Measurements from ENCODE around the gene PCDHGB1.
"Not testable (repeated sequence)": the region's sequence is repeated elsewhere in the genome, so short reads cannot be mapped to it uniquely, and the experiment has no call there.

Gene PCDHGB1

DNA sequence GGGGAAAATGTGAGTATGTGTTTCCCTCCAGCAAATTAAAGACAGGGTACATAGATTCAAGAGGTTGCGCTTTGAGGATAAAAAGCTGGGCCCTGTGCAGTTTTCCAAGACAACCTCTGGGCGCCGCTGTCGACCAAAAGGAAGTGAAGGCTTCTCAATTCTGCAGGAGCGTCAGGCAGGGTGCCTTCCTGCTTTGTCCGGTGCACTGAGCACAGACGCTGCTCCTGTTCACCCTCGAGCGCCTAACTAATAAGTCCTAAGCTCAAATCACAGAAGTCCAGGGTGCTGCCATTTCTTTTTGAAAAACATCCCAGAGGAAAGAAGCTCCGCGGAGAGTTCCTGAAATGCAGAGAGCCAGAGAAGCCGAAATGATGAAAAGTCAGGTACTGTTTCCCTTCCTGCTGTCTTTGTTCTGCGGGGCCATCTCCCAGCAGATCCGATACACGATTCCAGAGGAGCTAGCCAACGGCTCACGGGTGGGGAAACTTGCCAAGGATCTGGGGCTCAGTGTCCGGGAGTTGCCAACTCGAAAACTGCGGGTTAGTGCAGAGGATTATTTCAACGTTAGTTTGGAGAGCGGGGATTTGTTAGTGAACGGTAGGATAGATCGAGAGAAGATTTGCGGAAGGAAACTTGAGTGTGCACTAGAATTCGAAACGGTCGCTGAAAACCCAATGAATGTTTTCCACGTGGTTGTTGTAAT, at the start of gene PCDHGB1:
TSS of gene PCDHGB1 (plus strand) at position 183 of the 703 bp plus-strand sequence. CDS start at position 345, 162 bp downstream.
- DNase-seq (ENCODE audit: low read depth, low spot score): peak; percentile 39

DNA sequence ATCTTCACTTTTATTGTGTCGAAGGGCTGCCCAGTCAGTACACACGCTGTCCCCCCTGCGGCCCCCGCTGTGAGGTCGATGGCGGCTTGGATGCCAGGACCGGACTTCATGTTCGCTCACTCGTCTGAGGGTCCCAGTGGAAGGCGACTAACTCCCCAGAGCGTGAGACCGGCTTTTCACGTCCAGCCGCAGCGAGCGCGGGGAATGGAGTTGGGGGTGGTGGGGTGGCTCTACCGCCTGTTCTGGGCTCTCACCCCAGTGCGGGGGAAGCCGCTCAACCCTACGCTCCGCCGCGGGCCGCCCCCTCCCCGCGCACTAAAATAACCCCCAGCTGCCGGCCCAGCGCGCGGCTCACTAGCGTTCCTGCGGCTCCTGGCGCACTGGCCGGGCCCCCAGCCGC, 46.1 kb upstream of the PCDHGB1 start, which contains the start of gene SLC25A2:
TSS of gene SLC25A2 (minus strand) at position 294 of the 400 bp plus-strand sequence. CDS start at position 110, 184 bp downstream.
- no peak for DNase-seq (ENCODE audit: low read depth, low spot score)

DNA sequence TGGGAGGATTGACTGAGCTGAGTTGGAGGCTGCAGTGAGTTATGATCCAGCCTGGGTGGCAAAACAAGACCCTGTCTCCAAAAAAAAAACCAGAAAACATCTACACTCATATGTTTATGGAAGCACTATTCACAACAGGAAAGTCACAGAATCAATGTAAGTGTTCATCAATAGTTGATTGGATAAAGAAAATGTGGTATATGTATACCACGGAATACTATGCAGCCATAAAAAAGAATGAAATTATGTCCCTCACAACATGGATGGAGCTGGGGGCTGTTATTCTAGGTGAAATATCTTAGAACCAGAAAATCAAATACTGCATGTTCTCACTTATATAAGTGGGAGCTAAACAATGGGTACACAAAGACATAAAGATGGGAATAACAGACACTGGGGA, 43.3 kb upstream of the PCDHGB1 start:
- DNase-seq (ENCODE audit: low read depth, low spot score): no peak

DNA sequence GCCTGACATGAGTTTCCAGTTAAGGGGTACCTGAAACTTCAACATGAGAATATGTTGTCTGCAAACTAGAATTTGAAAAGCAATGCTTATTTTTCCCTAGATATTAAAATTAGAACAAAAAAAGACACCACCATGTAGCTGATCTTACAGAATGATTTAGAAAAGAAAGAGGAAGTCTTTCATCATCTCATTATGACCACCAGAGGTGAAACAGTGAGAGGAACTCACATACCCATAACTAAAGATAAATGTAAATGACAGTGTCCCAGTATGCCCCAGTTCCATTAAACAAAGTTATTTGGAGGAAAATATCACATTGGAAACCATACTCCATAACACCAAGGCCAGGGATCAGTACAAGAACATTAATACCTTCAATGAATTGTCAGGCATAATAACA, 36.2 kb upstream of the PCDHGB1 start:
- DNase-seq (ENCODE audit: low read depth, low spot score): no peak

DNA sequence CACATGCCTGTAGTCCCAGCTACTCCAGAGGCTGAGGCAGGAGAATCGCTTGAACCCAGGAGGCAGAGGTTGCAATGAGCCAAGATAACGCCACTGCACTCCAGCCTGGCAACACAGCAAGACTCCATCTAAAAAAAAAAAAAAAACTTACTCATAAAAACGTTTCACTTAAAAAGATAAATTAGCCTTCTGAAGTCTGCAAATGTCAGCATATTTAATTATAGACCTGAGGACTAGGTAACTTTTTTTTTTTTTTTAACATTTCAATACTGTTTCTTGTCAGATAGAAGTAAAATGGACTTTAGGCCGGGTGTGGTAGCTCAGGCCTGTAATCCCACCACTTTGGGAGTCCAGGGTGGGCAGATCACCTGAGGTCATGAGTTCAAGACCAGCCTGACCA, 32.9 kb upstream of the PCDHGB1 start:
- DNase-seq (ENCODE audit: low read depth, low spot score): not testable (repeated sequence)

DNA sequence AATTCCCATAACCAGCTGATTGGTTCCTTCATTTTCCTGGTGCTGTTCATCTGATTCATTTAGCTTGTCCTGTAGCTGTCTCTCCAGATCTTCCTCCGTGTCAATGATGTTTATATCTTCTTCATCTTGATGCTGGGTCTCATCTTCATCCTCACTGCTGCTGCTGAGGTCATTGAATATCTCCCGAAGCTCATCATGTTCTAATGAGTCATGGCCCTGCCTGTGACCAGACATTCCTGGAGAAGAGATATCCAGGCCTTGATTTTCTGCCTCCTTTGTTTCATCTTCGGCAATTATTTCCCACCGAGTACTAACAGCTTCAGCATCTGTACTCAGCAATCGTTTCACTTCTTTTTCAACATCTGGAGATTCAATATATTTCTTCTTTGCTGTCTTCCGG, 30.7 kb upstream of the PCDHGB1 start:
- no peak for DNase-seq (ENCODE audit: low read depth, low spot score)

DNA sequence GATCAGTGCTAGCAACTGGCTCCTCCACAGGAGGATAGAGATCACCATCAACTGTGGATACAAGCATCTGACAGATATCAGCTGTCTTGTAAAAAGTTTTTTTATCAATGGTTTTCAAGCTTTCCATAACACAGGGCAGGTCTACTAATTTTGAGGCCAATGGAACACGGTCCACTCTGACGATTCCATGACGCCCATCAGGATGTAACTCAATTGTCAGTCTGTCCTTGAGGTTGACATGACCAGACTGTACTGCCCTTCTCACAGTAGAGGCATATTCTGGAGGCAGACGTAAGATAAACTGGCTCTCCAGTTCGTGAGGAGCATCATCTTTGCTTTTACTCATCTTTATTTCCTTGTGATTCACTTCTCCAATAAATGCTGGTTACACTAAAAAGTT, 30.2 kb upstream of the PCDHGB1 start:
- DNase-seq (ENCODE audit: low read depth, low spot score): no peak

DNA sequence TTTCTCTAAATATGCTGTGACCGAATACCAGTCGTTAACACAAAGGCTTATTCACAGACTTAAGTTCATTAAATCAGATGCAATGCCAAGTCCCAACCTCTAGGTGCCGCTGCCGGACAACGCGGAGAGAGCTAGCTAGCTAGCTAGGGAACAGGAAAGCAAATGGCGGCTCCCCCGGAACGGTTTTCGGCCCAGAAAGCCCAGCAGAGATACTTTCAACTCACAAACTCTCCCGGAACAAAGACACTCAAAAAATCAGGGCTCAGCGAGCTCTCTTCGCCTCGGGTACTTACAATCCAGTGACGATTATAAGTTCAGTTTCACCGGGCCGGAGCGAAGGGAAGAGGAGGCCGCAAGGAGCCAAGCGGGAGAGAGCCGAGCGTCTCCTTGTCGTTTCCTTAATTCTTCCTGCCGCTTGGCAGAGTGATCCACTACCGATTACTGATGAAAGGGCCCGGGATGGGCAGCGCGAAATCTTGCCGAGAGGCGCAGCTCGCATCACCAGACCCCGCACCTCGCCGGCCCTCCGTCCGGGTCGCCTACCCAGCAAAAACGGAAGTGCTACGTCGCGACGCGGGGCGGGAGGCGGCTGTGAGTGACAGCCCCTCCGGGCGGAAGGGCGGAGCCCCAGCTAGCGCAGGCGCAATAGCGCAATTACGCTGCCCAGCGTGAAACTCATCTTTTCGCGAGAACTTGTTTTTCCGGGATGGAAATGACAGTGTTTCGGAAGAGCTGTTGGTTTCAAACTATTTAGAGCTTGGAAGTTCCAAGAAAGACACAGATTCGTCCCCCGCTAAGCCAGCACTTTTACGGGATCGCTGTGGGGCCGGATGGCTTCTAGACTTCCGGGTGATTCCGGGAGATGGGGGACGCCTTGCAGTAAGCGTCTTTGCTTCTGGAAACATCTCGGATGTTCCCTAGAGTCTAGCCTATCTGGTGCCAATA, 29.4 kb upstream of the PCDHGB1 start, which contains the start of gene TAF7:
TSS of gene TAF7 (minus strand) at position 560 of the 945 bp plus-strand sequence. CDS start 740 bp downstream, outside the sequence.
- peak; percentile 96 for DNase-seq (ENCODE audit: low read depth, low spot score)

DNA sequence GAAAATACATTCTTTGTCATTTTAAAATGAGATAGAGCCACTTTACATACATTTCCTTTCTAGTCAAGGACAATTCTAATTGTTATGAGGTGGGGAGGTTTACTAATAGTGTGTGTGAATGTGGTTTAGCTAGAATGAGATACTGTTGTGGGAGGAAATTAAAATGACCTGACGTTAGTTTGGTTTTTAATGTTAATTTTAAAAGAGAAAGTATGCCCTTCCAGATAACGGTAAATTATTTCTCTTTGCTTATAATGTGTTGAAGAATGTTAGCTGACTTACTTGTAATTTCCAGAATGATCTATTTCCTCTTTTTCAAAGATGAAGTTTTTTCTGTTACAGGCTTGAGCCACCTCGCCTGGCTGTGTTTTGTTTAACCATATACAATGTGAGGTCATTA, 27.6 kb upstream of the PCDHGB1 start:
- DNase-seq (ENCODE audit: low read depth, low spot score): no peak

DNA sequence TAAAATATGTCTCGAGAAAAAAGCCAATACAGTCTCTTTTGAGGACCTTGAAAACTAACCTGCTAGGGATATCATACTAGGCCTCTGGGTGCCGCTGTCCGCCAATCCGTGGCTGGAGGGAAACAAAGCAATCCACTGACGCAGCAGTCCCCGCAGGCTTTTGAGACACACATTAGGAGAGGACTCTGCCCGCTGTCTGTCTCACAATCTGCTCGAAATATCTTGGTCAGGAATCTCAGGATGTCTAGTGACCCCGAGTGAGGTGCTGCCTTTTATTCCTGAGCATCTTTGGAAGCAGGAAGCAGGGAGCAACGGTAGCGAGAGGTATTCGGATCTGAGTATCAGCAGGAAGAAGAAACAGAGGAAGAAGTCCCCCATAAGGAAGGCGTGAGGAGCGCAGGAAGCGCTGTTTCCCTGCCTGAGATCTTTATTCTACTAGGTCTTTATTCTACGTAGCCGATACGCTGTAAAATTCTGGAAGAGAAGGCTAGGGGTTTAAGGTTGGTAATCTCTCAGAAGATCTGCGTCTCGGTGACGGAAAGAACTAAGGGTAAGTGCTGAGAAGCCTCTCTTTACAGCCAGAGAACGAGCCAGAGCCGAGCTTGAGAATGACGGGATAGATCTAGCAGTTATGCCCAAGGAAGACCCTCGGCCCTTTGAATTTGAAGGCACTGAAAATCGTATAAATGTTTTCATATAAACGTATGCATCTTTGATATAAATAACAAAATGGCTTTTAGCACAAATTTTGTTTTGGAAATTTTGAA, 23.6 kb upstream of the PCDHGB1 start:
- peak; percentile 78 for DNase-seq (ENCODE audit: low read depth, low spot score)

DNA sequence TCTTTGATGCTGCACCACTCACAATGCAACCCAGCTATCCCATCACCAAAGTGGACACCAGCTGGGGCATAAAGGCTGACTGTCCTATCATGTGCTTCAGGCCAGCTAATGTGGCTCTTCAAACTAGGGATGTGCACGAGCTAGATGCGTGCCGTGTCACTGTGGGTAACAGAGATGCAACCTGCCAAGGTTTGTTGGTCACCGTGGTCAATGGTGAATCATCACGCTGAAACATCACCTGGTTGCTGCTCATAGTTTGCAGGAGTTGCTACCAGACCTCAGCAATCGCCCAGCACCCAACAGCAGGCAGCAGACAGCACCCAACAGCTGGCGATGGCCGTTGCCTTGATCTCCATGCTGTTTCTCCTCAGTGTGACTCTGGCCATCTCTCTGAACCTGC, 21.7 kb upstream of the PCDHGB1 start:
- no peak for DNase-seq (ENCODE audit: low read depth, low spot score)

DNA sequence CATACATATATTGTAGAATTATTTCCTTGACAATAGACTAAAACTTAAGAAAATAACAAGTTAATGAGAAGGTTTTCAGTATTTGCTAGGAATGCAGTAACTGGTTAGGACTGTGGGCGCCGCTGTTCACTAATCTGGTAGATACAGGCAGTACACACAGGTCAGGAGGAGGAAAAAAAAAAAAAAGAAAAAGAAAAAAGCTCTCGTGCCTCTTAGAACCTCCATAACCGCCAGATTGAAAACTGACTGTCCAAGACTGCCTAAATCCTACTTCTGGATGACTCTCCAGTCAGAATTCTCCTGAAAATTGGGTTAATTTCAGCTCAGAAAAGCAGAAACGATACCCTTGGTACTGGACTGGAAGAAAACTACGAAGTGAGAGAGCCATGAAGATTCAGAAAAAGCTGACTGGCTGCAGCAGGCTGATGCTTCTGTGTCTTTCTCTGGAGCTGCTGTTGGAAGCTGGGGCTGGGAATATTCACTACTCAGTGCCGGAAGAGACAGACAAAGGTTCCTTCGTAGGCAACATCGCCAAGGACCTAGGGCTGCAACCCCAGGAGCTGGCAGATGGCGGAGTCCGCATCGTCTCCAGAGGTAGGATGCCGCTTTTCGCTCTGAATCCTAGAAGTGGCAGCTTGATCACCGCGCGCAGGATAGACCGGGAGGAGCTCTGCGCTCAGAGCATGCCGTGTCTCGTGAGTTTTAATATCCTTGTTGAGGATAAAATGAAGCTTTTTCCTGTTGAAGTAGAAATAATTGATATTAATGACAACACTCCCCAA, 19.4 kb upstream of the PCDHGB1 start, which contains the start of gene PCDHGA1:
TSS of gene PCDHGA1 (plus strand) at position 216 of the 782 bp plus-strand sequence.
- no peak for DNase-seq (ENCODE audit: low read depth, low spot score)

DNA sequence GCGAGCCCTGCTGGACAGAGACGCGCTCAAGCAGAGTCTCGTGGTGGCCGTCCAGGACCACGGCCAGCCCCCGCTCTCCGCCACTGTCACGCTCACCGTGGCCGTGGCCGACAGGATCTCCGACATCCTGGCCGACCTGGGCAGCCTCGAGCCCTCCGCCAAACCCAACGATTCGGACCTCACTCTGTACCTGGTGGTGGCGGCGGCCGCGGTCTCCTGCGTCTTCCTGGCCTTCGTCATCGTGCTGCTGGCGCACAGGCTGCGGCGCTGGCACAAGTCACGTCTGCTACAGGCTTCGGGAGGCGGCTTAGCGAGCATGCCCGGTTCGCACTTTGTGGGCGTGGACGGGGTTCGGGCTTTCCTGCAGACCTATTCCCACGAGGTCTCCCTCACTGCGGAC, 17.3 kb upstream of the PCDHGB1 start:
- not testable (repeated sequence) for DNase-seq (ENCODE audit: low read depth, low spot score)

DNA sequence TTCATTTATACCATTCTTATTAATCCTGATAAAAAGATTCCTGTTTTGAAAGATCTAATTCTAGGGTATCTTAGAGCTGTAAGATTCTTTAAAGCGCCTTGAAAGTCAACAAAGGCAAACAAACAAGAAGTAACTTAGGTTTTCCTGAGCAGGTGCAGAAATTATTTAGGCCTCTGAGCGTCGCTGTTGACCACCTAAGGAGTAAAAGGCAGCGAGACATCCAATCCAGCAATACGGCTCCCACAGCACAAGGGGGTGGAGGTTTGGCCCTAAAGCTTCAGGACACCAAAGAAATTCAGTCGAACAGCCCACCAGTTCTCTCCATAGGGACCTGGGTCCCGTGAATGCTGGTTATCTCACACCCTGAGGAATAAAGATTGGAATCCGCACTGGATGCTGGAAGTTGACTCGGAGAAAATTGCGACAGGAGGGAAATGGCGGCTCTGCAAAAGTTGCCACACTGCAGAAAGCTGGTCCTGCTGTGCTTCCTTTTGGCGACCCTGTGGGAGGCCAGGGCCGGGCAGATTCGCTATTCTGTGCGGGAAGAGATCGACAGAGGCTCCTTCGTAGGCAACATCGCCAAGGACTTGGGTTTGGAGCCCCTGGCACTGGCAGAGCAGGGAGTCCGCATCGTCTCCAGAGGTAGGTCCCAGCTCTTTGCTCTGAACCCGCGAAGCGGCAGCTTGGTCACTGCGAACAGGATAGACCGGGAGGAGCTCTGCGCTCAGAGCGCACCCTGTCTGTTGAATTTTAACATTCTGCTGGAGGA, 11.2 kb upstream of the PCDHGB1 start, which contains the start of gene PCDHGA2:
TSS of gene PCDHGA2 (plus strand) at position 223 of the 769 bp plus-strand sequence.
- DNase-seq (ENCODE audit: low read depth, low spot score): peak; percentile 59

DNA sequence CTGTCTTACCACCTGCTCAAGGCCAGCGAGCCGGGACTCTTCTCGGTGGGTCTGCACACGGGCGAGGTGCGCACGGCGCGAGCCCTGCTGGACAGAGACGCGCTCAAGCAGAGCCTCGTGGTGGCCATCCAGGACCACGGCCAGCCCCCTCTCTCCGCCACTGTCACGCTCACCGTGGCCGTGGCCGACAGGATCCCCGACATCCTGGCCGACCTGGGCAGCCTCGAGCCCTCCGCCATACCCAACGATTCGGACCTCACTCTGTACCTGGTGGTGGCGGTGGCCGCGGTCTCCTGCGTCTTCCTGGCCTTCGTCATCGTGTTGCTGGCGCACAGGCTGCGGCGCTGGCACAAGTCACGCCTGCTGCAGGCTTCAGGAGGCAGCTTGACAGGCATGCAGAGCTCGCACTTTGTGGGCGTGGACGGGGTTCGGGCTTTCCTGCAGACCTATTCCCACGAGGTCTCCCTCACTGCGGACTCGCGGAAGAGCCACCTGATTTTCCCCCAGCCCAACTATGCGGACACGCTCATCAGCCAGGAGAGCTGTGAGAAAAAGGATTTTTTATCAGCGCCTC, 9.0 kb upstream of the PCDHGB1 start:
- not testable (repeated sequence) for DNase-seq (ENCODE audit: low read depth, low spot score)

DNA sequence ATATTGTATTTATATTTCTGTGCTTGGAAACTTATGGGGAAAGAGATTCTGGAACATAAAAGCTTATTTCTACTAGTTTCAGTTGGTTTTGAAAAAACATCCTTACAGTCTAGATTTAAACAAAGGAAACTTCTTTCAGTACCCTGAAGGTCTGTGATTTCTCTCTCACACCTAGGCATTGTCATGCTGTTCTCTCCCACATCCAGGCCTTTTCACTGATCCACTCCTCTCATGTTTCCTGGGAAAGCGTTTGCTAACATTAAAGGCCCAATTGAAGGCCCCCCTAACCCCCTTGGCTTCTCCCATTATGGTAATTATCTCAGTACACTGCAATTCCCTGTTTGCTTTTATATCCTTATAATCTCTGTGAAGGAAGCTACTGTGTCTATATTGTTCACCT, 7.1 kb upstream of the PCDHGB1 start:
- no peak for DNase-seq (ENCODE audit: low read depth, low spot score)

DNA sequence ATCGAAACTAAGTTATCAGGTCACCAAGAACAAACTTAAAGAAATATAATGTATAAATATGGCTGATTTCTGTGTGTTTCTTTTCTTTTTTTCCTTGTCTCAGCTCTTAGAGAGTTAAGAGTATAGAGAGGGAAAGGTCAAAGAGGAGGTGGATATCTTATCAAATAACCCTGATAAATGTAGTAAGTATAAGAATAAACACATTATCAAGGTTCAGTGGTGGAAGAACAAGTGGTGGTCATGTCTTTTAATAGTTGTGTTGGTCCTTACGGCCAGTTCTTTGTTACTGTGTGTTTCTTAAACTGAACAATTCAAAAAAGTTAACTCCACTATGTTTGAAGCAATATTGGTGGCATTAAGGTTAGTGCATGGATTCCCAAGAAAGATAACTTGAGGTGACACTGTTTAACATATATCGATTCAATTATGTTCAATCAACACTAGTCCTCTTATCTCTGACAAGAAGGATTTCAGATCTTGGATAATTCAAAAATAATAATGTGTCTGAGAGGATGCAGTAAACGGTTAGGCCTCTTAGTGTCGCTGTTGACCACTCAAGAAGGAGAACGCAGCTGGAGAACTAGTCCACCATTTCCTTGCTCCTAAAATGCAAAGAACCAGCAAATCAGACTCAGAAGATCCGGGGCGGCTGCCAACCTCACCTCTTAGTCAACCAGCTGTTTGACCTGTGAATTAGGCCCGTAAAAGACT, 6.5 kb upstream of the PCDHGB1 start, which contains the start of gene PCDHGA3:
TSS of gene PCDHGA3 (plus strand) at position 588 of the 711 bp plus-strand sequence. CDS start 205 bp downstream, outside the sequence.
- peak; percentile 70 for DNase-seq (ENCODE audit: low read depth, low spot score)

DNA sequence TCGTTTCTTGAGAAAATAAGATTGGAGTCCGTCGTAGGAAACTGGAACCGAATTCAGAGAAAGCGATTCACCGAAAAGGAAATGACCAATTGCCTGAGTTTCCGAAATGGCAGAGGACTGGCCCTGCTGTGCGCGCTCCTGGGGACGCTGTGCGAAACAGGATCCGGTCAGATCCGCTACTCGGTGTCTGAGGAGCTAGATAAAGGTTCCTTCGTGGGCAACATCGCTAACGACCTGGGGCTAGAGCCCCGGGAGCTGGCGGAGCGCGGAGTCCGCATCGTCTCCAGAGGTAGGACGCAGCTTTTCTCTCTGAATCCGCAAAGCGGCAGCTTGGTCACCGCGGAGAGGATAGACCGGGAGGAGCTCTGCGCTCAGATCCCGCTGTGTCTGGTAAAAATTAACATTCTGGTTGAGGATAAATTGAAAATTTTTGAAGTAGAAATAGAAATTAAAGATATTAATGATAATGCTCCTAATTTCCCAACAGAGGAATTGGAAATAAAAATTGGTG, 5.9 kb upstream of the PCDHGB1 start:
- DNase-seq (ENCODE audit: low read depth, low spot score): peak; percentile 69

Measured in ELF-1 (cell line).